Activated CD8-positive, alpha-beta memory T cell treated with anti-CD3 and anti-CD28 coated beads, Interleukin-2, amount 50 U/mL, for 1 hour (primary cell): Measurements from ENCODE around the gene HOXB5.

Experiments used
- DNase-seq: peaks from one replicate; pipeline ENCODE4 v3.0.0-alpha.2; 2020; ENCODE audit errors: extremely low read depth

HOXB5 gene

GRCh38 chr17:48559840-48560817 lies 33.5 kb downstream of the HOXB5 start:
- DNase-seq, result no peak

DNA sequence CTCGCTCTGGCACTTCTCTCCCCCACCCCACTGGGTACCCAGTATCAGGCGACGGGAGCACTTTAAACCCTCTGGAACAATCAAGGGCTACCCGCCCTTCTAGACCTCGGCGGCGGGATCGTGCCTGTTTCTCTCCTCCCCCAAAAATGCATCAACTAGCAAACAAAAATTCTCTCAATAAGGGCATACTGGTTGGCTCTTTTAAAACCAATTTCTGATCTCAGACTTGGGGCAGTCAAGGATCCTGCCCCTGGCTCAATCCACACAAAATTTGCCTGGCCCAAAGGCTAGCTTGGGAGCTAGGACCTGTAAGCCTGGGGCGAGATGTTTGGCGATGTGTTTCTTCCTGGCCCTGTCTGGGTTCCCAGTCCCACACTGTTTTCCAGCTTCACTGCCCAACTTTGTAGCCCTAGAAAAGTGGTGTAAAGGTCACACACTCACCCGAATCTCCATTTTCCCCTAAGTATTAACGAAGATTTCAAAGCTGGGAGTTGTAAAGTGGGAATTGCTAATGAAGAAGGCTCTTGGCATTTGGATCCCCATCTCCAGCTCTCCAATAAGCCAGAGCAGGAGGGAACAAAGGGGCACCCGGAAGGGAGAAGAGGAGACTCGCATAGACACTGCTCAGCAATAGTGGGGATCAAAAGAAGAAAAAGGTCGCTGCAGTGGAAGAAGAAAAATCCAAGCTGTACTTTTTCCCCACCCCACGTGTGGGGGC lies 34.3 kb downstream of the HOXB5 start:
- DNase-seq, result no peak

DNA sequence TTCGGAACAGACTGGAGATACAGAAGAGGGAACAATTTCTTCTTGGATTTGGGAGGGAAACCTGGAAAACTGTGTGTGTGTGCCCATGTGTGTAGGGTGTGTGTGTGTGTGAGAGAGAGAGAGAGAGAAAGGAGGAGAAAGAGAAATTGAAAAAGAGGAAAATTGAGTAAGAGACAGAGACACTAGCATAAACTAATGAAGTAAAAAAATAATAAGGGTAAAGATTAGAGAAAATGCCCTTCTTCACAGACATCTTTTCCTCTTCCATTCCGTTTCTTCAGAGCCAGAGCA lies 34.8 kb downstream of the HOXB5 start:
- DNase-seq, result no peak

DNA sequence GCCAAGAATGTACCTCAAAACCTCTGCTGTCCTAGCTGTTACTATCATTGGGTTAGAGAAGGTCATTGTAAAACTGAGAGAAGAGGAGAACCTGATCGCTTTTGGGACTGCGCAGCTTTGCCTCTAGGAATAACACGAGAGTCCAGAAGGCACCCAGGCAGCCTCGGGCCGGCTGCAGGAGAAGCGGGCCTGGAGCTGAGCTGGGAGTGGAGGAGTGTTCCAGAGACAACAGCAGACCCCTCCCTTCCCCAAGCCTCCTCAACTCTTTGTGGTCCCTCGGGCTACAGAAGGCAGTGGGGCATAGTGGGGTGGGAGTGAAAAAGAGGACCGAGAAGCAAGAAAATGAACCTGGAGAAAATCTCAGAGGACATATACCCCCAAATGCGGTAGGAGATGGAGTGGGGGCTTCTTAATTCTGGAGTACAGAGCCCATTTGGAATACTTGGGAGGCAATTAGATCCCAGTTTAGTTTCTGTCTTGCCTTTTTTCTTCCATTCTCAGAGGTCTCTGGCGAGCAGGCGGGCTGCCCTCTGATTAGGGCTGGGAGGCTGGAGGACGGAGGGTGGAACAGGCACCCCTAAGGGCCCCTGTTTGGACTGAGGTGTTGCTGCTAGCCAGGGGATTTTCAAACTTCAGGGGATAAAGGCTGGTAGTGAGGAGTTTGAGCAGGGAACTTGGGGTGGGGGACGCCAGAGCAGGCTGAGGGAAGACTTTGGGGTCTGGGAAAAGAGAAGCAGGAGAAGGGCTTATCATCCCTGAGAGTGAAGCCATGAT lies 35.3 kb downstream of the HOXB5 start:
- DNase-seq, result no peak

DNA sequence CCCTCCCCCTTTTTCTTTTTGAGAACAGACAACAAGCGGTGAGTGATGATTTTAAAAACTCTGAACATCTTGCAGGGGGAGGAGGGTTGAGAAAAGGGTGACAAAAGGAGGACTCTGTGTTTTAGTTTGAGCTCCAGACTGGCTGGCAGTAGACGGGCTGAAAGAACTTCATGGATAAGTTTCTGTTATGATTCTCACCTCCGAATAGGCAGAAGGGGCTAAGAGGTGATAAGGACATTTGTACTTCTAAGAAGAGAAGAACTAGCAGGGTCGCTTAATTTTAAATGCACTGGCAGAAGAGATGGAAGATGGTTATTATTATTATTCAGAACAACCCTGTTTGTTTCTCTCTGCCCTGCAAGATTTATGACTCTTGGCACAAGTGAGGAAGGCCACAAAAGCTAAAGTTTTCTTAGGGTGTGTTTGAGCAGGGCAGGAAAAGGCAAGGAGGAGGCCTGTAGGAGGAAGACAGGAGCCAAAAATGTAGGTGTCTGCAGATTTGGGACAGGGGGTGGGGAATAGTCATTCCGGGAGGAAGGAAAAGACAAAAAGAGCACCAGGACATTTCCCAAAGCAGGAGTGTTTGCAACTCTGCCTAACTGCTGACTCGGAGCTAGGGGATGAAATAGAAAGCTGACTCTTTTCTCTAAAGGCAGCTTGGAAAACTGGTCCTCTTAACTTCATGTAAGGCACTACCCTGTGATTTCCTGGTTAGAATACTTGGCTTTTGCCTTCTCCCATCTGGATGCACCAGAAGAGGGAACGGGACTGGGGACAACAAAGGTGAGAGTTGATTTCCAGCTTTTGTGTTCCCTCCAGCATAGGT lies 36.8 kb downstream of the HOXB5 start:
- DNase-seq, result no peak

DNA sequence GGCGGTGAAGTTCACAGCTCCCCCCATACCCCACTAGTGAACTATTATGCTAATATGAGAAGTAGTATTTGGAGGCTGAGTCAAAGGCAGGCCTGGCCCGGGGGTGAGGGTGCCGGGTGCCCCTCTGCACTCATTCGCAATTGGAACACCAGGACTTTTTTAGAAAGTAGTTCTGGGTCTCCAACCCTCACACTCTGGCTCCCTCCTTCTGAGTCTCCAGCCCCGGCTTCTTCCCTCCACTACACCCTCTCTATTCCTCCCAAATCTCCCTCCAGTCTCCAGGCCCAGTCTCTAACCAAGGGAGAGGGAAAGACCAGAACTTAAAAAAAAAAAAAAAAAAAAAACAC lies 37.4 kb downstream of the HOXB5 start:
- no peak for DNase-seq

DNA sequence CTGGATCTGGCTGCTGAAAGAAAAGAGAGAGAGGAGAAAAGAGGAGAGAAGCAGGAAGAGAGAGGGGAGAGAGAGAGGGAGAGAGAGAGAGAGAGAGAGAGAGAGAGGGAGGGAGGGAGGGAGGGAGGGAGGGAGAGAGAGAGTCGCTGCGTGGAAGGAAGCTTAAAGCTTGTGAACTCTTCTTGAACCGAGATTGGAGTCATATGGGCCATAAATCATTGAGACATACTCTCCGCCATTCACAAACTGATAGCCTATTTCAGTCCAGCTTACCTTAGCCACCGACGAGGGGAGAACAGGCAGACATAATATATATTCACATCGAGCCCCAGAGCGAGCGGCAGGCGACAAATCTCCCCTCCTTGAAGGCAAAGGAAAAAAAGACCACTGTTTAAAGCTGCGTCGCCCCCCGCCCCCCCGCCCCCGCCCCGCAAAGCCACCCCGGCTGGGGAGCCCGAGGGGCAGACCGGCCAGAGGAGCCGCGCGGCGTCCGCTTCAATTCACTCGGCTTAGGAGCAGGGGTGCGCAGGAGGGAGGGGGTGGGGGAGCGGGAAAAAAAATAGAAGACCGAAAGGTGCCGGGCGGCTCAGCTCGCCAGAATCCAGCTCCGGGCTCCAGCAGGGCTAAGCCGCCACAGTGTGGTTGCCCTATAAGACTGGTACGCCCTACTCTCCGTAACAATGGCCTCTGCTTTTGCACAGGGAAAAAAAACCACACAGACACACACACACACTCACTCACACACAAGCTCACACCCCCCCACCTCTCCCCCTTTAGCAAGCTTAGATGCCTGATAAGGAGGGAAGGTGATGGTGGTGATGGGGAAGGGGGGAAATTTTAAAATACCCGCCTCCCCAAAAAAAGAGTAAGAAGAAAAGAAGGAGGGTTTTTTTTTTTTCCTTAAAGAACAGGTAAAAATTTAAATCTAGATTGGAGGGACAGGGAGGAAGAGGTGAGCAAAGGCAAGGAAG lies 38.0 kb downstream of the HOXB5 start:
- no peak for DNase-seq

- no peak for DNase-seq
Measured at GRCh38 chr17:48554412-48555257, 38.9 kb downstream of the HOXB5 start.

DNA sequence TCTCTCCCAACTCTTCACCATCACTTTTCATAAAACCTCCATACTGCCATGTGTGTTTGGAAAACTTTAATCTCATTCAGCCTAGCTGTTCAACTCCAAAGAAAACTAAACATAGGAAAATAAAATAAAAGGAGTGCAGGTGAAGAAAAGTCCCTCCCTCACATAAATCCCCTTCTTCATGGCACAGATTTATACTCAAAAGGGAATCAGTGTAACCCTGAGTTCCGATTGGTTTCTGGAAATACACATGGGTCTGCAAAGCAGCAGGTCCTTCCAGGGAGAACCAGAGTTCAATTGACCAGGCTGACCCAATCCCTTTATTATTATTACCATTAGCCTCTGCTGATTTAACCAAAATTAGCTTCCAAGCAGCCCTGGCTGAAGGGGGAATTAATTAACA lies 39.8 kb downstream of the HOXB5 start:
- DNase-seq, result no peak

DNA sequence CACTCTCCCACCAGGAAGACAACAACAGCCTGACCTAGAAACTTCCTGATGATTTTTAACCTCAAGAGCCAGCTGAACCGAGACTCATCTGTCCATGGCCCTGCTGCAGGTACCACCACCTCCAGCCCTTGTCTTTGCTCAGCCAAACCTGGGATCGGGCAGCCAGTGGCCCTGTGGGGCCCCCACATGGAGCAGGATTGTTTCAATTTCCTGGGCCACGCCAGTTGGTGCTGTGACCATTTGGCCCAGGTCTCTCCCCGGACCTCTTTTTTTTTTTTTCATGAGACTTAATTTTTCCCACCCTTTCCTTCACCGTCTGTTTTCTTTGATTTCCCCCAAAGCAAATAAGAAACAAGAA lies 40.4 kb downstream of the HOXB5 start:
- DNase-seq, result no peak

- DNase-seq, result no peak
Measured at GRCh38 chr17:48552466-48553189, 41.0 kb downstream of the HOXB5 start.

DNA sequence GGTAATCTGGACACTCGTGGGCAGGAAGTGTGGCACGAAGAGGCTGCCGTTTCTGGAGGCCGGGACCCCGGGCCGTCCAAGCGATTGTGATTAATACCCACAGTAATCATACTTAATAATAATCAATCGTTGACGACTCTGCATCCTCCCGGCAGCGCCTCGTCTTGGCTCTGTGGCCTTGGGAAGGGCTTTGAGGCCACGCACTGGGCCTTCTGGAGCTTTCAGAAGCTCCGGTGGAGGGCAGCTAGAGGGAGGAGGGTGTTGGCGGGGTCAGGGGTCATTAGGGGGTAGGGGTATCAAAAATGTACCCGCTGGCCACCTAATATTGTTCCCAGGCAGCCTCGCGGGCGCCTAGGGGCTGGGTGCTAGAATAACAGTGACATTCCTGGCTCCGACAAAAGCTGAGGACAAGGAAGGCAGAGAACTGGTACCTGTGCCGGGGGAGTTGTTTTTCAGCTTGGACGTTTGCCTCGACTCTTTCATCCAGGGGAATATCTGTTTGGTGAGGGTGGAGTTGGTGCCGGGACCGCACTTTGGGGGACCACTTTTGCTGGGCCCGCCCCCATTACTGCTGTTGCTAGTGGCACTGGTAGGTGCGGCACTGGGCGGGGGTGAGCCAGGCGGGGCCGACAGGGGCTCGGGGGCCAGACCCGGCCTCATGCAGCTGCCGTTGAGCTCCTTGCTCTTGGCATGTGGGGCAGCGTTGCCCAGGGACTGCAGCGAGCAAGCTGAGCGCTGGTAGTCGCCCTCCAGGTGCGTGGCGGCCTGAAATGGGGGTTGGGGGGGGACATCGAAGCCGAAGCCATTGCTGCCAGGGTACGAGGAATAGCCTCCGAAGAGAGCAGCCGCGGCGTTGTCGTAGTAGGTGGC lies 41.7 kb downstream of the HOXB5 start:
- no peak for DNase-seq

DNA sequence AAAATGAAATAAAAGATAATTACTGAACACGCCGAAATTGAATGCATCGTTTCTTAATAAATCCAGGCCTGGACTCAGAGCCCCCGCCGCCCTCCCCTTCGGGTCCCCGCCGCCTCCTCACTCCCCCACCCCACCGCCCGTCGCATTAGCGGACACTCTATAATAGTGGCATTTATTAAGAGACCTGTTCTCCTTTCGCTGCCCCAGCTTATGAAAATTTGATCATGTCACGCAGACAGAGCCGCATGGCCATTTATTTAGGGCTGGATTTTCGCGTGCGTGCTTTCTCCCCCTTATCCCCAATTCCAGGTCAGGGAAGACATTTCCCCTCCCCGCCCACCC lies 42.4 kb downstream of the HOXB5 start:
- DNase-seq, result no peak

- DNase-seq, result no peak
Measured at GRCh38 chr17:48550502-48551213, 42.9 kb downstream of the HOXB5 start.

DNA sequence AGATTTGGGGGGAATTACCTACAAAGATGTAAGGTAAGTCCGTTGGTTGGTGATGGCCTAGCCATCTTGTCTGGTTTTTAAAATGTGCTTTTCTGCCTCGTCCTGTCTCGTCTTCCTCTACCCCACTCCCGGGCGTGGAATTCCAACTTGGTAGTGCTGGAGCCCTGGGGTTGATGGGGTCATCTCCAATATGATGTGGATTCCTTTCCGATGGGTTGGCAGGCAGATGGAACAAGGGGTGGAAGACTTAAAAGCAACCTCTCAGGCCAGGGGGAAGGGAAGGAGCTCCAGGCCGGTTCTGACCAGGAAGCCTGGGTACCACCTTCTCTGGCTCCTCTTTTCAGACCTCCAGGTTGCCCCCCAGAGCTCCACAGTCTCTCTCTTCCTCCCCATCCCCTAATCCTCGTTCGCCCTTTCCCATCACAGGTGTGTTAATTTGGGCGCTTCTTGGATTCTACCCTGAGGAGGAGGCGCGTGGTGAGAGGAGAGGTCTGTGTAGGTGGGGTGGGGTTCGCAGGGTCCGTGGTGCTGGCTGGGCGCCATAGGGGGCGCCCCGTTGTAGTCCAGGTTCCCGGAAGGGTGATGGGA lies 43.6 kb downstream of the HOXB5 start:
- DNase-seq, result no peak

DNA sequence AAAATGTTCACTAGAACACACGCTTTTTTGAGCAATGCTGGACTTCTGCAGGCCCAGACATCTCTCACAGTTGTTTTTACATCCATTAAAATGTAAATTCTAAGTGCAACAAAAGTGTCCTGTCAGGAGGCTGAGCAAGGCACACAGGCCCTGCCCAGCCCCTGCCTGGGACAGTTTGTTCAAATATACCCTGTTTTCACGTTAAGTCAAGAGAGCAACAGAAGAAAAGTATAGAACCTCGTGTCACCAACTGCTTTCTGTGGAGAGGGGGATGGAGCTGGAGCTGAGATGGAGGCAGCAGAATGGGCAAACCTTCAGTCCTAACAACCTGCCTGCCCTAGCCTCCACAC lies 44.3 kb downstream of the HOXB5 start:
- no peak for DNase-seq
